Right lobe of liver (tissue), 4 donors: ENCODE measurements around the gene KLF13.

Experiments used
- CTCF ChIP-seq, 4 donors: fragments of 200-600 bp in 3 of 4; fragments of 450-650 bp in 1 of 4; IDR thresholded peaks; one replicate each; pipeline versions ENCODE4 v1.5.1 to v1.8.0; 2016 to 2022; ENCODE audit warnings: antibody characterized with exemption in 4 of 4, mild to moderate bottlenecking in 2 of 4
- POLR2A ChIP-seq: fragments of 450-650 bp; IDR thresholded peaks from one replicate; pipeline ENCODE4 v1.6.1; 2017; ENCODE audit warnings: antibody characterized with exemption, mild to moderate bottlenecking
- donor health status: DM: no; HTN: no; CAD: no.
- donor health status: DM: no; HTN: no; CAD: no.
- donor health status: DM: no; HTN: yes; CAD: no.

- no peak for TF ChIP-seq CTCF (IDR thresholded peaks at IDR 0.05)
- peak; percentile 26 for TF ChIP-seq POLR2A
Observed at GRCh38 chr15:31372635-31373091, 46.0 kb downstream of the KLF13 start.
